Measurements from ENCODE around the gene CHD3. TPM values are rescaled to one million over a fixed set of nuclear protein-coding genes. Genes with fewer than 3 reads are reported as not detected.

Gene CHD3
- total and polyA plus RNA-seq, 2 donors (not counting 1 experiment from before 2014, with no cell fraction given) = 68.1 to 69.1 TPM

- H3K9me3 Mint-ChIP-seq (ENCODE audit: insufficient read depth) = no peaks in the 10 kb centered on the region
- Histone ChIP-seq H3K4me1 (ENCODE audit: control insufficient read depth in 2 of 2, insufficient read depth in 2 of 2, low read length in 2 of 2) (peaks cover 0 to 9% of the 10 kb centered on the region in 2 donors), H4K20me1 (ENCODE audit: control insufficient read depth, insufficient read depth, low read length, poor library complexity, severe bottlenecking) (no peaks in the 10 kb centered on the region), H3K9me3 (ENCODE audit: control extremely low read depth in 1 of 3, control insufficient read depth in 2 of 3, insufficient read depth in 1 of 3, low read length in 2 of 3) (no peaks in the 10 kb centered on the region), H3K36me3 (replicated peaks in 1 of 2; ENCODE audit: control extremely low read depth in 1 of 2, control insufficient read depth in 1 of 2, extremely low read depth in 1 of 2, insufficient read depth in 2 of 2, low read length in 1 of 2) (peaks cover 11 to 51% of the 10 kb centered on the region in 2 experiments), H3K9ac (ENCODE audit: low read length) (no peak overlapping the region), H2AFZ (ENCODE audit: insufficient read depth, low read depth, low read length, poor library complexity, severe bottlenecking) (no peak overlapping the region), H3K4me3 (ENCODE audit: control extremely low read depth in 1 of 5, extremely low read depth in 1 of 5, insufficient read depth in 1 of 5, low read depth in 2 of 5, low read length in 4 of 5) (no peak overlapping the region), H3K27me3 (replicated peaks in 1 of 4; ENCODE audit: control extremely low read depth in 1 of 4, control insufficient read depth in 3 of 4, insufficient read depth in 4 of 4, low read length in 3 of 4) (no peaks in the 10 kb centered on the region), H3K79me2 (ENCODE audit: control insufficient read depth, insufficient read depth, low read length) (no peaks in the 10 kb centered on the region), H3K4me2 (replicated peaks; ENCODE audit: low read depth, low read length, poor library complexity, severe bottlenecking) (no peak overlapping the region), H3K27ac (ENCODE audit: low read length in 2 of 2) (no peak overlapping the region)
- ChIA-PET CTCF (interaction anchor here (1.5 to 2.2 kb wide), 2 partner anchors 49 to 78 kb away, joined by 4 to 12 read pairs; no protein-coding TSS in a partner anchor), POLR2A (no interaction called here)
- WGBS (ENCODE audit: insufficient coverage) = 100% methylated on average over 3 of the region's 6 CpGs
- H3K4me3 Mint-ChIP-seq = no peak overlapping the region
- H3K27ac Mint-ChIP-seq = no peak overlapping the region
- H3K4me1 Mint-ChIP-seq = no peaks in the 10 kb centered on the region
- no peaks in the 10 kb centered on the region for H3K27me3 Mint-ChIP-seq
- DNase-seq (no peak), ATAC-seq (ENCODE audit: low read depth) (no peak)
- intact Hi-C loops (cut with micrococcal nuclease) = no loop called here
- no peak for TF ChIP-seq EZH2 (IDR thresholded peaks at IDR 0.05; ENCODE audit: borderline replicate concordance, insufficient read depth, low read depth, low read length, poor library complexity, severe bottlenecking)
- TF ChIP-seq CTCF (IDR thresholded peaks at IDR 0.05) = no peak
Observed at GRCh38 chr17:7940743-7941142, 52.2 kb downstream of the CHD3 start.

GRCh38 chr17:7943291-7943690, 54.7 kb downstream of the CHD3 start:
- no peak overlapping the region for H3K4me3 ChIP-seq (ENCODE audit: control extremely low read depth in 1 of 5, extremely low read depth in 1 of 5, insufficient read depth in 1 of 5, low read depth in 2 of 5, low read length in 4 of 5)
- H3K4me3 Mint-ChIP-seq = no peak overlapping the region
- no peaks in the 10 kb centered on the region for H4K20me1 ChIP-seq (ENCODE audit: control insufficient read depth, insufficient read depth, low read length, poor library complexity, severe bottlenecking)
- no peaks in the 10 kb centered on the region for H3K9me3 ChIP-seq (ENCODE audit: control extremely low read depth in 1 of 3, control insufficient read depth in 2 of 3, insufficient read depth in 1 of 3, low read length in 2 of 3)
- ChIA-PET CTCF (interaction anchor here (1.0 to 2.1 kb wide), 2 partner anchors 30 to 47 kb away, joined by 3 to 8 read pairs; no protein-coding TSS in a partner anchor), POLR2A (no interaction called here)
- no peak for DNase-seq
- H3K4me1 ChIP-seq (ENCODE audit: control insufficient read depth in 2 of 2, insufficient read depth in 2 of 2, low read length in 2 of 2) = peaks cover 0 to 11% of the 10 kb centered on the region in 2 donors
- no peak overlapping the region for H3K27ac ChIP-seq (ENCODE audit: low read length in 2 of 2)
- intact Hi-C loops (cut with micrococcal nuclease) = no loop called here
- H3K9ac ChIP-seq (ENCODE audit: low read length) = no peak overlapping the region
- no peak overlapping the region for H2AFZ ChIP-seq (ENCODE audit: insufficient read depth, low read depth, low read length, poor library complexity, severe bottlenecking)
- no peak overlapping the region for H3K4me2 ChIP-seq (replicated peaks; ENCODE audit: low read depth, low read length, poor library complexity, severe bottlenecking)
- peaks cover 17 to 59% of the 10 kb centered on the region in 2 experiments for H3K36me3 ChIP-seq (replicated peaks in 1 of 2; ENCODE audit: control extremely low read depth in 1 of 2, control insufficient read depth in 1 of 2, extremely low read depth in 1 of 2, insufficient read depth in 2 of 2, low read length in 1 of 2)
- no peak for TF ChIP-seq CTCF (IDR thresholded peaks at IDR 0.05)
- TF ChIP-seq EZH2 (IDR thresholded peaks at IDR 0.05; ENCODE audit: borderline replicate concordance, insufficient read depth, low read depth, low read length, poor library complexity, severe bottlenecking) = no peak
- no peaks in the 10 kb centered on the region for H3K4me1 Mint-ChIP-seq
- no peaks in the 10 kb centered on the region for H3K27me3 ChIP-seq (replicated peaks in 1 of 4; ENCODE audit: control extremely low read depth in 1 of 4, control insufficient read depth in 3 of 4, insufficient read depth in 4 of 4, low read length in 3 of 4)
- WGBS (ENCODE audit: insufficient coverage) = 91% methylated on average over 13 of the region's 13 CpGs
- ATAC-seq (ENCODE audit: low read depth) = no peak
- H3K27me3 Mint-ChIP-seq = no peaks in the 10 kb centered on the region
- H3K9me3 Mint-ChIP-seq (ENCODE audit: insufficient read depth) = no peaks in the 10 kb centered on the region
- no peaks in the 10 kb centered on the region for H3K79me2 ChIP-seq (ENCODE audit: control insufficient read depth, insufficient read depth, low read length)
- H3K27ac Mint-ChIP-seq = no peak overlapping the region

All from B cell (primary cell).